HEK293 (cell line): ENCODE results near the gene BTD.

Source experiments
- CTCF ChIA-PET: fragments of 350-600 bp; formaldehyde crosslinking; extraction: SDS; loops from one replicate; lab custom pipeline; 2021; ENCODE audit warnings: antibody characterized with exemption; lab: Yijun Ruan, JAX
- POLR2A ChIA-PET: fragments of 300-600 bp; formaldehyde crosslinking; extraction: SDS; loops from one replicate; lab custom pipeline; 2020; ENCODE audit warnings: antibody characterized with exemption, inconsistent platforms; lab: Yijun Ruan, JAX
- H3K27ac ChIP-seq: fragments of 200-500 bp; sonication (Bioruptor generic); 2 replicates; pipeline ENCODE4 v1.5.1; 2014; ENCODE audit warnings: low read depth, low read length, control low read depth, inconsistent platforms; ENCODE audit errors: extremely low read depth
- H3K36me3 ChIP-seq, 2 experiments: fragments of 200-500 bp in 1 of 2; sonication (Bioruptor generic) in 1 of 2; 1 replicate in 1 of 2; 2 replicates in 1 of 2; pipeline ENCODE4 v1.5.1; 2014 to 2017; ENCODE audit warnings: inconsistent platforms in 2 of 2, low read length in 2 of 2; ENCODE audit not compliant: control insufficient read depth in 2 of 2, insufficient read depth in 1 of 2
- H3K4me1 ChIP-seq: fragments of 200-500 bp; sonication (Bioruptor generic); 2 replicates; pipeline ENCODE4 v1.5.1; 2014; ENCODE audit warnings: mild to moderate bottlenecking, low read length, inconsistent platforms; ENCODE audit not compliant: control insufficient read depth, insufficient read depth
- H3K4me3 ChIP-seq: 2 replicates; pipeline ENCODE4 v1.5.1; 2011; ENCODE audit warnings: low read depth, mild to moderate bottlenecking, control low read depth, low read length, moderate library complexity
- H3K9me3 ChIP-seq: fragments of 200-500 bp; sonication (Bioruptor generic); 2 replicates; pipeline ENCODE4 v1.5.1; 2014; ENCODE audit warnings: low read depth, low read length, inconsistent platforms; ENCODE audit not compliant: control insufficient read depth, insufficient read depth
- AEBP2 ChIP-seq: fragments of 450-650 bp; formaldehyde crosslinking; IDR thresholded peaks from 2 replicates; pipeline ENCODE4 v1.5.1; 2016; ENCODE audit warnings: missing biosample characterization, missing genetic modification characterization, borderline replicate concordance
- HOXC10 ChIP-seq: sonication (generic); formaldehyde crosslinking; IDR thresholded peaks from 2 replicates; pipeline ENCODE4 v1.8.1; 2023; ENCODE audit warnings: mild to moderate bottlenecking, missing genetic modification reagents
- KLF17 ChIP-seq: fragments of 450-650 bp; formaldehyde crosslinking; IDR thresholded peaks from 2 replicates; pipeline ENCODE4 v1.5.1; 2016; ENCODE audit warnings: missing biosample characterization, missing genetic modification characterization
- PRDM4 ChIP-seq: fragments of 450-650 bp; formaldehyde crosslinking; IDR thresholded peaks from 2 replicates; pipeline ENCODE4 v1.5.1; 2017; ENCODE audit warnings: missing biosample characterization, missing genetic modification characterization
- REPIN1 ChIP-seq: fragments of 450-650 bp; formaldehyde crosslinking; IDR thresholded peaks from 2 replicates; pipeline ENCODE4 v1.5.1; 2017; ENCODE audit warnings: missing biosample characterization, missing genetic modification characterization, low read depth
- ZBTB21 ChIP-seq: fragments of 450-650 bp; formaldehyde crosslinking; IDR thresholded peaks from 2 replicates; pipeline ENCODE4 v1.5.1; 2017; ENCODE audit warnings: missing biosample characterization, missing genetic modification characterization
- ZIC2 ChIP-seq: fragments of 450-650 bp; formaldehyde crosslinking; IDR thresholded peaks from 2 replicates; pipeline ENCODE4 v1.5.1; 2016; ENCODE audit warnings: missing biosample characterization, missing genetic modification characterization
- ZNF112 ChIP-seq: fragments of 450-650 bp; formaldehyde crosslinking; IDR thresholded peaks from 2 replicates; pipeline ENCODE4 v1.5.0; 2017; ENCODE audit warnings: missing biosample characterization, missing genetic modification characterization
- ZNF114 ChIP-seq: fragments of 450-650 bp; formaldehyde crosslinking; IDR thresholded peaks from 2 replicates; pipeline ENCODE4 v1.5.0; 2017; ENCODE audit warnings: missing biosample characterization, missing genetic modification characterization
- ZNF155 ChIP-seq: fragments of 450-650 bp; formaldehyde crosslinking; IDR thresholded peaks from 2 replicates; pipeline ENCODE4 v1.5.1; 2016; ENCODE audit warnings: missing biosample characterization, missing genetic modification characterization
- ZNF211 ChIP-seq: fragments of 450-650 bp; formaldehyde crosslinking; IDR thresholded peaks from 2 replicates; pipeline ENCODE4 v1.5.1; 2016; ENCODE audit warnings: low read depth, missing biosample characterization, missing genetic modification characterization
- ZNF335 ChIP-seq: fragments of 450-650 bp; formaldehyde crosslinking; conservative IDR thresholded peaks from 2 replicates; pipeline ENCODE4 v1.5.1; 2016; ENCODE audit warnings: missing biosample characterization, missing genetic modification characterization
- ZNF394 ChIP-seq: fragments of 450-650 bp; formaldehyde crosslinking; IDR thresholded peaks from 2 replicates; pipeline ENCODE4 v1.5.1; 2016; ENCODE audit warnings: missing biosample characterization, missing genetic modification characterization, mild to moderate bottlenecking, moderate library complexity, borderline replicate concordance
- ZNF416 ChIP-seq: fragments of 450-650 bp; formaldehyde crosslinking; IDR thresholded peaks from 2 replicates; pipeline ENCODE4 v1.5.1; 2016; ENCODE audit warnings: missing biosample characterization, missing genetic modification characterization
- ZNF514 ChIP-seq: fragments of 450-650 bp; formaldehyde crosslinking; IDR thresholded peaks from 2 replicates; pipeline ENCODE4 v1.5.1; 2016; ENCODE audit warnings: missing biosample characterization, missing genetic modification characterization
- ZNF629 ChIP-seq: fragments of 450-650 bp; formaldehyde crosslinking; IDR thresholded peaks from 2 replicates; pipeline ENCODE4 v1.5.1; 2017; ENCODE audit warnings: missing biosample characterization, missing genetic modification characterization
- ZSCAN16 ChIP-seq: fragments of 450-650 bp; formaldehyde crosslinking; IDR thresholded peaks from 2 replicates; pipeline ENCODE4 v1.5.1; 2016; ENCODE audit warnings: missing biosample characterization, missing genetic modification characterization
- TF ChIP-seq, protein P1 (sequence below): IDR thresholded peaks from 2 replicates; pipeline ENCODE4 v1.6.1; 2011; ENCODE audit warnings: mild to moderate bottlenecking, low read depth, low read length, borderline replicate concordance
- TF ChIP-seq, protein P2 (sequence below): fragments of 450-650 bp; formaldehyde crosslinking; IDR thresholded peaks from 2 replicates; pipeline ENCODE4 v1.5.1; 2016; ENCODE audit warnings: missing biosample characterization, missing genetic modification characterization, borderline replicate concordance
- TF ChIP-seq, protein P3 (sequence below): fragments of 450-650 bp; formaldehyde crosslinking; IDR thresholded peaks from 2 replicates; pipeline ENCODE4; 2016; ENCODE audit warnings: missing biosample characterization, missing genetic modification characterization

The BTD gene

GRCh38 chr3:15636028-15636709, 34.6 kb downstream of the BTD start:
- Histone ChIP-seq H3K9me3 (no peaks in the 10 kb centered on the region), H3K27ac (no peak overlapping the region), H3K4me3 (no peak overlapping the region), H3K4me1 (peaks cover 38% of the 10 kb centered on the region), H3K36me3 (no peaks in the 10 kb centered on the region)
- TF ChIP-seq ZSCAN16 (tag by site-specific recombination) (no peak), ZNF114 (tag by site-specific recombination) (no peak), ZBTB21 (tag by site-specific recombination) (no peak), ZNF514 (no peak), ZNF335 (0 out of 2 replicates have a peak, but pooled peaks have one; percentile 31), AEBP2 (tag by site-specific recombination) (no peak), ZNF112 (no peak), HOXC10 (CRISPR knock-in tag) (no peak), PRDM4 (tag by site-specific recombination) (peak; percentile 90), KLF17 (tag by site-specific recombination) (no peak), ZNF155 (tag by site-specific recombination) (no peak), ZNF416 (no peak), ZNF211 (tag by site-specific recombination) (no peak), ZNF394 (tag by site-specific recombination) (no peak), REPIN1 (tag by site-specific recombination) (no peak), ZIC2 (peak; percentile 91), ZNF629 (no peak)
- TF ChIP-seq, protein P1, sequence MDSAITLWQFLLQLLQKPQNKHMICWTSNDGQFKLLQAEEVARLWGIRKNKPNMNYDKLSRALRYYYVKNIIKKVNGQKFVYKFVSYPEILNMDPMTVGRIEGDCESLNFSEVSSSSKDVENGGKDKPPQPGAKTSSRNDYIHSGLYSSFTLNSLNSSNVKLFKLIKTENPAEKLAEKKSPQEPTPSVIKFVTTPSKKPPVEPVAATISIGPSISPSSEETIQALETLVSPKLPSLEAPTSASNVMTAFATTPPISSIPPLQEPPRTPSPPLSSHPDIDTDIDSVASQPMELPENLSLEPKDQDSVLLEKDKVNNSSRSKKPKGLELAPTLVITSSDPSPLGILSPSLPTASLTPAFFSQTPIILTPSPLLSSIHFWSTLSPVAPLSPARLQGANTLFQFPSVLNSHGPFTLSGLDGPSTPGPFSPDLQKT, result no peak
- TF ChIP-seq, protein P2, sequence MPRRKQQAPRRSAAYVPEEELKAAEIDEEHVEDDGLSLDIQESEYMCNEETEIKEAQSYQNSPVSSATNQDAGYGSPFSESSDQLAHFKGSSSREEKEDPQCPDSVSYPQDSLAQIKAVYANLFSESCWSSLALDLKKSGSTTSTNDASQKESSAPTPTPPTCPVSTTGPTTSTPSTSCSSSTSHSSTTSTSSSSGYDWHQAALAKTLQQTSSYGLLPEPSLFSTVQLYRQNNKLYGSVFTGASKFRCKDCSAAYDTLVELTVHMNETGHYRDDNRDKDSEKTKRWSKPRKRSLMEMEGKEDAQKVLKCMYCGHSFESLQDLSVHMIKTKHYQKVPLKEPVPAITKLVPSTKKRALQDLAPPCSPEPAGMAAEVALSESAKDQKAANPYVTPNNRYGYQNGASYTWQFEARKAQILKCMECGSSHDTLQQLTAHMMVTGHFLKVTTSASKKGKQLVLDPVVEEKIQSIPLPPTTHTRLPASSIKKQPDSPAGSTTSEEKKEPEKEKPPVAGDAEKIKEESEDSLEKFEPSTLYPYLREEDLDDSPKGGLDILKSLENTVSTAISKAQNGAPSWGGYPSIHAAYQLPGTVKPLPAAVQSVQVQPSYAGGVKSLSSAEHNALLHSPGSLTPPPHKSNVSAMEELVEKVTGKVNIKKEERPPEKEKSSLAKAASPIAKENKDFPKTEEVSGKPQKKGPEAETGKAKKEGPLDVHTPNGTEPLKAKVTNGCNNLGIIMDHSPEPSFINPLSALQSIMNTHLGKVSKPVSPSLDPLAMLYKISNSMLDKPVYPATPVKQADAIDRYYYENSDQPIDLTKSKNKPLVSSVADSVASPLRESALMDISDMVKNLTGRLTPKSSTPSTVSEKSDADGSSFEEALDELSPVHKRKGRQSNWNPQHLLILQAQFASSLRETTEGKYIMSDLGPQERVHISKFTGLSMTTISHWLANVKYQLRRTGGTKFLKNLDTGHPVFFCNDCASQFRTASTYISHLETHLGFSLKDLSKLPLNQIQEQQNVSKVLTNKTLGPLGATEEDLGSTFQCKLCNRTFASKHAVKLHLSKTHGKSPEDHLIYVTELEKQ (tag by site-specific recombination), result no peak
- TF ChIP-seq, protein P3, sequence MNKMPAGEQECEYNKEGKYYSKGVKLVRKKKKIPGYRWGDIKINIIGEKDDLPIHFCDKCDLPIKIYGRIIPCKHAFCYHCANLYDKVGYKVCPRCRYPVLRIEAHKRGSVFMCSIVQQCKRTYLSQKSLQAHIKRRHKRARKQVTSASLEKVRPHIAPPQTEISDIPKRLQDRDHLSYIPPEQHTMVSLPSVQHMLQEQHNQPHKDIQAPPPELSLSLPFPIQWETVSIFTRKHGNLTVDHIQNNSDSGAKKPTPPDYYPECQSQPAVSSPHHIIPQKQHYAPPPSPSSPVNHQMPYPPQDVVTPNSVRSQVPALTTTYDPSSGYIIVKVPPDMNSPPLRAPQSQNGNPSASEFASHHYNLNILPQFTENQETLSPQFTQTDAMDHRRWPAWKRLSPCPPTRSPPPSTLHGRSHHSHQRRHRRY, result no peak
- CTCF ChIA-PET, result interaction anchor here (1.0 kb wide), 1 partner anchor 413 kb away, joined by 3 read pairs; no protein-coding TSS in a partner anchor
- POLR2A ChIA-PET, result no interaction called here
